ENCODE results near the gene NR2E3.
"Not testable (repeated sequence)": the region's sequence is repeated elsewhere in the genome, so short reads cannot be mapped to it uniquely, and the experiment has no call there.

GRCh38 chr15:71858232-71858631 is 47.9 kb downstream of the NR2E3 start:
- TF ChIP-seq CTCF, POLR2A (IDR thresholded peaks at IDR 0.05): not testable (repeated sequence)

All from Peyer's patch (tissue), 4 donors.